HG03025 (cell line): ENCODE results near the gene VEGFC.

Experiments
- ATAC-seq: cut with Tn5 transposase; IDR thresholded peaks from one replicate; pipeline ENCODE4 v1.9.1; 2021; ENCODE audit warnings: mild to moderate bottlenecking, moderate library complexity; ENCODE audit not compliant: unreplicated experiment, low FRiP score

Gene VEGFC

GRCh38 chr4:176799653-176800052, 6.9 kb upstream of the VEGFC start:
- no peak for ATAC-seq

- ATAC-seq = no peak
Measured at GRCh38 chr4:176798540-176798939, 5.8 kb upstream of the VEGFC start.

- ATAC-seq = no peak
Measured at GRCh38 chr4:176795441-176795840, 2.7 kb upstream of the VEGFC start.

- ATAC-seq = no peak
Measured at GRCh38 chr4:176794651-176795050, 1.9 kb upstream of the VEGFC start.

DNA sequence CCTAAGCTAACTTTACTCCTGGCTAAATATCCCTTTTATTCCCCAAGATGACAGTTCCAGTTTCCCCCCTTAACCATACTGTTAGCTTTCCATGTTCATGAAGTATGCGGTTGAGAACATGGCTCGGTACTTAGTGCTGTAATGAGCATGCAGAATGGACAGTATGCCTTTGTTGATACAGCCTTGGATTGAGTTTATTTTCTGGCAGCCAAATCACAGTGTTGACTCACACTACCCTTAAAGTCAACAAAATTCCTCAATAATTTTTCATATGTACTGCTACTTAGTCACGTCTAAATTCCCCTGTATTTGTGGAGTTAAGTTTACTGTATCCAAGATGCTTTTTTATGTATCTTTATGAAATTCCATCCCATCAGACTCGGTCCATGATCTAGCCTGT, 1.4 kb upstream of the VEGFC start:
- no peak for ATAC-seq

DNA sequence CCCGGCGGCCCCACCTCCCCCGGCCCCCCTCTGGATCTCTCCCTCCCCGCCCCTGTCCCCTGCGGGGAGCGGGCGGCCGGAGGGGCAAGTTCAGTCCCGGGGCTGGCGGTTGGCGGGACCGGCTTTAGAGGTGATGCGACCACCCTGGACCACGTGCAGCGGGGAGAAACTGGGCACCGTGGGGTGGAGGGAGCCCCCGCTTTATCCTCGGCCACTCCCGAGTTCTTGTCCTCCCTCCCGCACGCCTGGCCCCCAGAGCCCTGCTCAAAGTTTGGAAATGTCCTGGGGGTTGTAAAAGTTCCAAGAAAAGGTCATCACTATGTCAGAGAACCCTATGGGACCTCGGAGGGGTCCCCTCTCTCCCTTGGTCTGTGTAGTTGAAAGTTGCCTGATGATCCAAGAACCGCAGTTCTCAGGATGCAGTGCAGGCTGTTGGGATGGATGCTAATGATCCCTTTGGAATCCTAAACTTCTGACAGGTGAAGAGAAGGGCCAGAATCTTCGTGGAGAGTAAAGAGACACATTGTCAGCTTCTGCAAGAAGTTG, 411 bp upstream of the VEGFC start:
- no peak for ATAC-seq

GRCh38 chr4:176791591-176792325, 964 bp downstream of the VEGFC start:
- ATAC-seq = peak; percentile 14

DNA sequence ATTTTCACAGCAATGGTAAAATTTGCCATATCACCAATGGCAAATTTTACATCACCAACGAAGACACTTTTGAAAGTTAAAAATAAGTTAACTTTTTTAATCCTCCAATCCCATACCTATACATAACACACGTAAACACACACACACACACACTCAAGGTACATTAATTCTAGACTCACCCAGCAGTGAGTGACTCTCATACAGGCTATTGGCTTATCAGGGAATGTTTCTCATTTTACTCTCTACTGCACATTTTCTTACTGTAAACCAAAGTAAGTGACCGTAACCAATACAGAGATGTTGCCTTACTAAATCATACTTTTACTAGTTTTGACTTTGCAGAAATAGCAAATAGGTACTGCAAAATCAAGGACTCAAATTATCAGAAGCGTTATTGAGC, 2.3 kb downstream of the VEGFC start:
- no peak for ATAC-seq

DNA sequence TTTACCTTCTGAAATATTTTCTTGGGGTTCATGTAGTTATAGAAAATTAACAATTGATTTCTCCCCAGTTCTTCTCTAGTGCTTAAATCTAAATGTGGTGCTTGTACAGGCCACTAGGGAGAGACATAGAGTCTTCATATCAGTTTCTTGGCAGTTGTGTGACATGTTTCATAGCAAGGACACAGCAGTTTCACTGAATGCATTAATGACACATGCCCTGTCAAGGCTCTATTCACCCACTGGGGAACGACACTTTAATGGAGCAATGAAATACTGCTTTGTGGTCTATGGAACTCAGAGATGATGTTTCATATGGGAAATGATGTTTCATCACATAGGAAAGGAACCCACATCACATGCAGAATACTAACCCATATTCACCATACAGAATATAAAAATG, 2.8 kb downstream of the VEGFC start:
- no peak for ATAC-seq

- ATAC-seq = no peak
Measured at GRCh38 chr4:176788971-176789370, 3.8 kb downstream of the VEGFC start.

- ATAC-seq = no peak
Measured at GRCh38 chr4:176788248-176788647, 4.5 kb downstream of the VEGFC start.

- no peak for ATAC-seq
Measured at GRCh38 chr4:176784816-176785215, 7.9 kb downstream of the VEGFC start.

DNA sequence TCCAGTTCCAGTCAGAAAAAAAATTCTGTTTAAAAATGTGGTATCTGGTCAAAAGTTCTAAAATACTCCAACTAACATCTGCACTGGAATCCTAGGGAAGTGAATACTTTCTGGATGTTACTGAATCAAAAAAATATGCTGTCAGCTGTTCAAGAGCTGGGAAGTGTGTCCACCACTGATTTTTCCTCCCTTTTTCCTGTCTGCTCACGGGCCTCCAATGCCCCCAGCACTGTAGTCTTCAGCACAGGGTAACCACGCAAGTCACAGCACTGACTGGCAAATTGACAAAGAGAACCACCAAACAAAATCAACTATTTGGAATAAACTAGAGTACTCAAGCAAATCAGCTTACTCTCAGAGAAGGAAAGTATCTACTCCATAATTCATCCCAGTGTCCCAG, 9.9 kb downstream of the VEGFC start:
- ATAC-seq = no peak

- ATAC-seq = no peak
Measured at GRCh38 chr4:176782191-176782590, 10.5 kb downstream of the VEGFC start.

DNA sequence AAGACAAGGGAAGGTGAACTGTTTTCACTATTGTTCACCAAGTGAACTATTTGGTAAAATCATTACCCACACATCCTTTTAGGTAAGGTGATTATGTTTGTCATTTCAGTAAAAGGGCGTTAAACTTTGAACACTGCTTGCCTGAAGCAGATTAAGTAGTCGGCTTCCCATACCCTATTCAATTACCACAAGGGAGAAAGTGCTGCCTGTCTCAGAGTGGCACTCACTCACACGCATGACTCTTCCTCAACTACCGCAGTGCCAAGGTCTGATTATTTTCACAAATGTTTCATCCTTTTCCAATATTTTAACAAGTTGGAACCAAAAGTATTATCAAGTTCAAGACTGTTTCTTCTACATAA, 11.0 kb downstream of the VEGFC start:
- no peak for ATAC-seq

DNA sequence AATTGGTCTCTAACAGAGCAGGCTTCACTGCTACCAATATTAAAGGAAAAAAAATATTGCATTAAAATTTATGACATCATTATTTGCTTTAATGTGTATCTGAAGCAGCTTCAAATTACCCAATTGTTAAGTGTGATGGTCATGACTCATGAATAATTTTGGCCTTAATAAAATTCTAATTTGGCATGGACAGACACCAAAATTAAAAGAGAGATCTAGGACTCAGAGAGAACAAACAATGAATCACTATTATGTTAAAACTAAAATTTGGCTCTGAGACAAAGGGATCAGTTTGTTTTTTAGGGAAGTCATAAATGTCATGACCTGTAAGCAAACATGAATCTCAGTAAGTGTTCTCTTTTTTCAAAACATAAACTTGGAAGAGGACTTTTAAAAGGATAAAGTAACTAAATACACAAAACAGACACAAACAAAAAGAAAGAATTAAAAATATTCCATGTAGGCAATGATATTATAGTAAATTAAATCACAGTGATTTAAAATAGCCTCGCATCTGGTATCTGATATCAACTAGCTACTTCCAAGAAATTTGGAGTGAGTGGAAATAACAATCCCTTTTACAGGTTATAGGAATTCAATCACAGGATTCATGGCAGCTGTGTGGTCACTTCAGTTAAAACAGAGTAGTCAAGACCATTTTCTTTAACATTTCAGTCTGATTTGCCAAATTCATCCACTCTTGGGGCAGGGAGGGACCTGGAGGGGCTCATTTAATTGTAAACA, 11.6 kb downstream of the VEGFC start:
- ATAC-seq = no peak

DNA sequence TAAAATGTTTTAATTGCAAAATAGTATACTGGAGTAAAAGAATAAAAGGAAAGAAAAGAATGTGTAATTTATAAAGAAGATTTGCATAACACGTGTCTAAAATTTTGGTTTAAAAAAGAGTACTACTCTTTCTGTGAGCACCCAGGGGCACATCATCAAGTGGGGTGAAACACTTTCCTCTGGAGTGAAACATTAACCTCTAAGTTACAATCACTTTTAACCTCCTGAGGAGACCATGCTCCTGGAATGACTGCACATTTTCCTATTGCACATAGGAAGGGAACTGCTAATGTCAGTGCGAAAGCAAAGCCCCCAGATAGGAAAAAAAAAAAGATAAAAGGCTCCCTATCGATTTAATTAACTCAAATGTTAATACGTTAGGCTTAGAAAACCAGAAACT, 13.3 kb downstream of the VEGFC start:
- ATAC-seq = no peak

GRCh38 chr4:176778491-176778890, 14.2 kb downstream of the VEGFC start:
- no peak for ATAC-seq

- ATAC-seq = no peak
Measured at GRCh38 chr4:176778063-176778462, 14.7 kb downstream of the VEGFC start.

- no peak for ATAC-seq
Measured at GRCh38 chr4:176775338-176775737, 17.4 kb downstream of the VEGFC start.

- ATAC-seq = no peak
Measured at GRCh38 chr4:176774852-176775251, 17.9 kb downstream of the VEGFC start.

GRCh38 chr4:176769514-176769913, 23.2 kb downstream of the VEGFC start:
- no peak for ATAC-seq
